ENCODE measurements around the gene GART.
"Not testable (repeated sequence)": the region's sequence is repeated elsewhere in the genome, so short reads cannot be mapped to it uniquely, and the experiment has no call there.

Gene GART

GRCh38 chr21:33511639-33512038 is 30.3 kb downstream of the GART start:
- no peak for DNase-seq

- no peak for DNase-seq
These were observed 31.1 kb downstream of the GART start for GRCh38 chr21:33510826-33511225.

GRCh38 chr21:33507003-33507402 is 34.9 kb downstream of the GART start:
- not testable (repeated sequence) for DNase-seq

GRCh38 chr21:33505833-33506232 is 36.1 kb downstream of the GART start:
- DNase-seq = no peak

GRCh38 chr21:33496345-33496744 is 45.6 kb downstream of the GART start:
- DNase-seq = no peak

GRCh38 chr21:33495743-33496142 is 46.2 kb downstream of the GART start:
- DNase-seq = no peak

GRCh38 chr21:33493756-33494155 is 48.2 kb downstream of the GART start:
- no peak for DNase-seq

- DNase-seq = no peak
These were observed 49.3 kb downstream of the GART start for GRCh38 chr21:33492571-33492970.

GRCh38 chr21:33491373-33492102 is 50.4 kb downstream of the GART start, which contains the start of gene DNAJC28:
Gene DNAJC28 (minus strand): TSS chr21:33491716. CDS start chr21:33489393, 2,323 bp downstream.
- peak; percentile 78 for DNase-seq

- DNase-seq = no peak
These were observed 50.9 kb downstream of the GART start for GRCh38 chr21:33490991-33491372.

GRCh38 chr21:33488936-33489335 is 53.0 kb downstream of the GART start:
- DNase-seq = no peak

- no peak for DNase-seq
These were observed 53.9 kb downstream of the GART start for GRCh38 chr21:33487996-33488395.

GRCh38 chr21:33481314-33481943 is 60.5 kb downstream of the GART start:
- no peak for DNase-seq

- DNase-seq = no peak
These were observed 61.3 kb downstream of the GART start for GRCh38 chr21:33480481-33481103.

GRCh38 chr21:33479679-33480480 is 62.0 kb downstream of the GART start, which contains the start of gene TMEM50B:
Gene TMEM50B (minus strand): TSS chr21:33479974. CDS start chr21:33468885, 11,089 bp downstream.
- DNase-seq = peak; percentile 91

GRCh38 chr21:33478935-33479678 is 62.8 kb downstream of the GART start:
- DNase-seq = no peak

GRCh38 chr21:33478182-33478581 is 63.7 kb downstream of the GART start:
- DNase-seq = no peak

GRCh38 chr21:33477066-33477465 is 64.9 kb downstream of the GART start:
- no peak for DNase-seq

GRCh38 chr21:33473344-33473743 is 68.6 kb downstream of the GART start:
- no peak for DNase-seq

- DNase-seq = no peak
These were observed 71.2 kb downstream of the GART start for GRCh38 chr21:33470701-33471100.

GRCh38 chr21:33469183-33469582 is 72.7 kb downstream of the GART start:
- DNase-seq = not testable (repeated sequence)

GRCh38 chr21:33461538-33462250 is 80.2 kb downstream of the GART start:
- DNase-seq = no peak

Data from NCI-H510A (cell line).